ENCODE measurements around the gene RIPOR1. TPM values are rescaled to one million over a fixed set of nuclear protein-coding genes. Genes with fewer than 3 reads are reported as not detected.
A peak's percentile ranks its signal among the peaks of the same experiment; 100 is the strongest.
"Not testable (repeated sequence)": the region's sequence is repeated elsewhere in the genome, so short reads cannot be mapped to it uniquely, and the experiment has no call there.

Gene RIPOR1
- total RNA-seq, 1 donor from 2014 or later, result 77.0 TPM

- Mint-ChIP-seq H3K27me3 (ENCODE audit: unreplicated experiment) (no peaks in the 10 kb centered on the region), H3K27ac (ENCODE audit: unreplicated experiment) (no peak overlapping the region), H3K9me3 (ENCODE audit: unreplicated experiment) (no peaks in the 10 kb centered on the region), H3K36me3 (ENCODE audit: unreplicated experiment) (no peaks in the 10 kb centered on the region), H3K4me1 (ENCODE audit: unreplicated experiment) (peaks cover 44% of the 10 kb centered on the region), H3K4me3 (ENCODE audit: unreplicated experiment) (no peak overlapping the region)
- TF ChIP-seq CTCF (IDR thresholded peaks at IDR 0.05), result no peak
- no peak for DNase-seq (ENCODE audit: extremely low spot score, unreplicated experiment)
Observed at GRCh38 chr16:67533024-67533560, 4.5 kb downstream of the RIPOR1 start.

- not testable (repeated sequence) for H3K4me3 Mint-ChIP-seq (ENCODE audit: unreplicated experiment); DNase-seq (ENCODE audit: extremely low spot score, unreplicated experiment); H3K36me3 Mint-ChIP-seq (ENCODE audit: unreplicated experiment); H3K9me3 Mint-ChIP-seq (ENCODE audit: unreplicated experiment); H3K27me3 Mint-ChIP-seq (ENCODE audit: unreplicated experiment)
- H3K4me1 Mint-ChIP-seq (ENCODE audit: unreplicated experiment), result peaks cover 51% of the 10 kb centered on the region
- peak overlapping the region; percentile 44 for H3K27ac Mint-ChIP-seq (ENCODE audit: unreplicated experiment)
Observed at GRCh38 chr16:67533987-67534386, 5.4 kb downstream of the RIPOR1 start.

- H3K4me3 Mint-ChIP-seq (ENCODE audit: unreplicated experiment), result no peak overlapping the region
- peaks cover 55% of the 10 kb centered on the region for H3K4me1 Mint-ChIP-seq (ENCODE audit: unreplicated experiment)
Observed at GRCh38 chr16:67534431-67534830, 5.8 kb downstream of the RIPOR1 start.

GRCh38 chr16:67535201-67535600 is 6.6 kb downstream of the RIPOR1 start:
- H3K4me1 Mint-ChIP-seq (ENCODE audit: unreplicated experiment), result peaks cover 52% of the 10 kb centered on the region
- no peak overlapping the region for H3K27ac Mint-ChIP-seq (ENCODE audit: unreplicated experiment)
- peaks cover under 1% of the 10 kb centered on the region for H3K36me3 Mint-ChIP-seq (ENCODE audit: unreplicated experiment)
- no peaks in the 10 kb centered on the region for H3K27me3 Mint-ChIP-seq (ENCODE audit: unreplicated experiment)
- no peaks in the 10 kb centered on the region for H3K9me3 Mint-ChIP-seq (ENCODE audit: unreplicated experiment)
- peak; percentile 56 for DNase-seq (ENCODE audit: extremely low spot score, unreplicated experiment)
- H3K4me3 Mint-ChIP-seq (ENCODE audit: unreplicated experiment), result no peak overlapping the region
- no peak for TF ChIP-seq CTCF (IDR thresholded peaks at IDR 0.05)

More at GRCh38 chr16:67534431-67534830, 5.8 kb downstream of the RIPOR1 start:
- H3K27me3 Mint-ChIP-seq (ENCODE audit: unreplicated experiment), result no peaks in the 10 kb centered on the region
- no peaks in the 10 kb centered on the region for H3K36me3 Mint-ChIP-seq (ENCODE audit: unreplicated experiment)
- H3K27ac Mint-ChIP-seq (ENCODE audit: unreplicated experiment), result peak overlapping the region; percentile 44
- no peaks in the 10 kb centered on the region for H3K9me3 Mint-ChIP-seq (ENCODE audit: unreplicated experiment)
- no peak for DNase-seq (ENCODE audit: extremely low spot score, unreplicated experiment)
- no peak for TF ChIP-seq CTCF (IDR thresholded peaks at IDR 0.05)

- Mint-ChIP-seq H3K27me3 (ENCODE audit: unreplicated experiment) (no peaks in the 10 kb centered on the region), H3K4me1 (ENCODE audit: unreplicated experiment) (peaks cover 50% of the 10 kb centered on the region), H3K27ac (ENCODE audit: unreplicated experiment) (peak overlapping the region; percentile 91), H3K36me3 (ENCODE audit: unreplicated experiment) (peaks cover 14% of the 10 kb centered on the region), H3K9me3 (ENCODE audit: unreplicated experiment) (no peaks in the 10 kb centered on the region), H3K4me3 (ENCODE audit: unreplicated experiment) (peak overlapping the region; percentile 72)
- no peak for TF ChIP-seq CTCF (IDR thresholded peaks at IDR 0.05)
- DNase-seq (ENCODE audit: extremely low spot score, unreplicated experiment), result no peak
Observed at GRCh38 chr16:67537270-67537635, 8.6 kb downstream of the RIPOR1 start.
